Tibial nerve (tissue), 4 donors: Measurements from ENCODE around the gene SNRNP35. TPM values are rescaled to one million over a fixed set of nuclear protein-coding genes. Genes with fewer than 3 reads are reported as not detected.

Experiments
- DNase-seq, 2 donors: peaks; one replicate each; pipeline ENCODE4 v3.0.0-alpha.2; 2019; ENCODE audit warnings: low spot score in 2 of 2
- H3K27ac ChIP-seq, 4 donors: fragments of 200-600 bp; sonication (generic) in 3 of 4; one replicate each; pipeline ENCODE4 v1.5.1; 2017 to 2019; ENCODE audit warnings: mild to moderate bottlenecking in 1 of 4
- H3K27me3 ChIP-seq, 2 donors: fragments of 200-600 bp; sonication (generic) in 1 of 2; one replicate each; pipeline versions ENCODE4 v1.5.1 to v1.6.0; 2017 to 2019
- H3K36me3 ChIP-seq, 3 donors: fragments of 200-600 bp; sonication (generic); one replicate each; pipeline ENCODE4 v1.5.1; 2018 to 2019
- H3K4me1 ChIP-seq, 4 donors: fragments of 200-600 bp; sonication (generic) in 3 of 4; one replicate each; pipeline ENCODE4 v1.5.1; 2017 to 2019
- H3K4me3 ChIP-seq, 4 donors: fragments of 200-600 bp; sonication (generic) in 3 of 4; one replicate each; pipeline ENCODE4 v1.5.1; 2017 to 2019; ENCODE audit warnings: mild to moderate bottlenecking in 1 of 4, moderate library complexity in 1 of 4
- H3K9me3 ChIP-seq, 4 donors: fragments of 200-600 bp; sonication (generic) in 3 of 4; one replicate each; pipeline ENCODE4 v1.5.1; 2017 to 2019
- CTCF ChIP-seq, 5 experiments: fragments of 200-600 bp in 3 of 5; fragments of 450-650 bp in 2 of 5; sonication (generic) in 3 of 5; IDR thresholded peaks; one replicate each; pipeline ENCODE4 v1.5.1; 2016 to 2019; ENCODE audit warnings: antibody characterized with exemption in 5 of 5, mild to moderate bottlenecking in 3 of 5, moderate library complexity in 2 of 5
- EP300 ChIP-seq, 2 donors: sonication (generic); formaldehyde crosslinking; IDR thresholded peaks; one replicate each; pipeline ENCODE4 v1.6.1; 2017; ENCODE audit warnings: antibody characterized with exemption in 2 of 2, mild to moderate bottlenecking in 1 of 2
- POLR2A ChIP-seq, 2 donors: fragments of 450-650 bp; IDR thresholded peaks; one replicate each; pipeline ENCODE4 v1.6.1; 2017; ENCODE audit warnings: antibody characterized with exemption in 2 of 2, mild to moderate bottlenecking in 2 of 2, moderate library complexity in 2 of 2
- WGBS, 2 donors: methylation state at CpG; one replicate each; pipeline ENCODE4 v1.1.5; 2018; 5-methylcytosine and 5-hydroxymethylcytosine counted together
- total RNA-seq, 4 donors: library from RNA; depleted of rRNA; stranded (reverse); fragments of >200 nt; gene quantifications; one replicate each; pipeline ENCODE4 v1.1.0, GENCODE V29; 2016

Gene SNRNP35
- total RNA-seq, 4 donors from 2014 or later = 8.1 to 31.8 (median 20.8) TPM

GRCh38 chr12:123435636-123436016 is 22.3 kb upstream of the SNRNP35 start:
- Histone ChIP-seq H3K27ac (peak overlapping the region in 3 of 4 donors; percentile 68 to 82 (median 80)), H3K4me3 (peak overlapping the region; percentile 41 to 92 (median 82)), H3K9me3 (no peaks in the 10 kb centered on the region), H3K27me3 (no peaks in the 10 kb centered on the region), H3K36me3 (peaks cover 0 to 8% (median 0%) of the 10 kb centered on the region in 3 donors), H3K4me1 (peaks cover 0 to 47% (median 16%) of the 10 kb centered on the region in 4 donors)
- 49 to 51% methylated on average over 5 of the region's 5 CpGs for WGBS, 2 donors
- no peak for DNase-seq
- TF ChIP-seq POLR2A (IDR thresholded peaks at IDR 0.05) (no peak), EP300 (IDR thresholded peaks at IDR 0.05) (no peak), CTCF (IDR thresholded peaks at IDR 0.05) (no peak)

DNA sequence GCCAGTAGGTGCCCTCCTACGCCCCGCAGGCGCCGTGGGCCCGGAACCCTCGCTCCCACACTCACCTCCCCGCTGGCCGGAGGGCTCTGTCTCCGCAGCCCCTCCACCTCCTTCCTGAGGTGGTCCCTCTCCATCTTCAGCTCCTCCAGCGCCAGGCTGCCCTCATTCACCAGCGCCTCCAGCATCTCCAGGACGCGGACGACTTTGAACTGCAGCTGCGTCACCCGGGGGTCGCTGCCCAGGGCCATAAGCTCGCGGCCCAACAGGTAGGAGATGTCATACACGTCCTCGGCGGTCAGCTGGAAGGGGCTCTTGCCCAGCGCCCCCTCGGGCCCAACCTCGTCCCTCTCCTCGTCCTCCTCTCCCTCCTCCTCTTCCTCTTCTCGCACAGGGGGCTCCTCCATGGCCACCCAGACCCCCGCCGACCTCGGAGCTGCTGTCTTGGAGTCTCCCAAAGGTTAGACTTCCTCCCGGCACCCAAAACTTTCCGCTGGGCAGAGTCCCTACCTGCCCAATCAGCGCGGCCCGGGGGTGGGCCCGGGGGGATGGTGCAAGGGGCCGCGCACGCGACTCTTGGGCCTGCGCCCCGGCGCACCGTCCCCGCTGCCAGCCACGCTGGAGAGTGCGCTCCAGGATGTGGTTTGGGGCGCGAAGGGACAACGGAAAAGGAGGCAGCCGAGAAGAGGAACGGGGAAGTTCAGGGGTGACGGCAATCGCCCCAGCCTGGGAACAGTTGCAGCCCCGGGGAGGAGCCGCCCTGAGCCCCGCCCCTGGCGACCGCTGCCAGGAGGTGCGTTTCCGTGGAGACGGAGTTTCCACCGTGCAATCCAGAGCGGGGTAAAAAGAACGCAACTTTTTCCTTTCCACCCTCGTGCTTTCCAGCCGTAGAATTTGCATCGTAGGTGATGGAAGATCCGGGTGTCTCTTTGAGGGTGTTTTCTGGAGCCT is 21.6 kb upstream of the SNRNP35 start, which contains the start of gene RILPL2:
RILPL2 (minus strand) TSS at position 668 of the 948 bp plus-strand sequence; CDS start at position 404, 264 bp downstream.
- peaks cover 0 to 47% (median 16%) of the 10 kb centered on the region in 4 donors for H3K4me1 ChIP-seq
- H3K4me3 ChIP-seq = peak within 1 kb of the TSS; percentile 41 to 92 (median 82)
- H3K27me3 ChIP-seq = no peaks in the 10 kb centered on the region
- H3K27ac ChIP-seq = peak within 1 kb of the TSS in 3 of 4 donors; percentile 69 to 82 (median 80)
- TF ChIP-seq POLR2A (IDR thresholded peaks at IDR 0.05) (peak in 1 of 2 donors; percentile 64), CTCF (IDR thresholded peaks at IDR 0.05) (peak in 1 of 5 experiments; percentile 52), EP300 (IDR thresholded peaks at IDR 0.05) (peak; percentile 64 to 87)
- H3K9me3 ChIP-seq = no peaks in the 10 kb centered on the region
- 0 to 1% methylated on average over 60 to 68 of the region's 69 CpGs for WGBS, 2 donors
- peaks cover 0 to 2% (median 0%) of the 10 kb centered on the region in 3 donors for H3K36me3 ChIP-seq
- DNase-seq = peak; percentile 82 to 83

GRCh38 chr12:123441523-123442164 is 16.3 kb upstream of the SNRNP35 start:
- Histone ChIP-seq H3K36me3 (no peaks in the 10 kb centered on the region), H3K9me3 (no peaks in the 10 kb centered on the region), H3K4me1 (peaks cover 0 to 31% (median 18%) of the 10 kb centered on the region in 4 donors), H3K27me3 (no peaks in the 10 kb centered on the region), H3K27ac (no peak overlapping the region), H3K4me3 (no peak overlapping the region)
- 77 to 84% methylated on average over 13 of the region's 13 CpGs for WGBS, 2 donors
- TF ChIP-seq CTCF (IDR thresholded peaks at IDR 0.05) (no peak), POLR2A (IDR thresholded peaks at IDR 0.05) (no peak), EP300 (IDR thresholded peaks at IDR 0.05) (no peak)
- DNase-seq = no peak

DNA sequence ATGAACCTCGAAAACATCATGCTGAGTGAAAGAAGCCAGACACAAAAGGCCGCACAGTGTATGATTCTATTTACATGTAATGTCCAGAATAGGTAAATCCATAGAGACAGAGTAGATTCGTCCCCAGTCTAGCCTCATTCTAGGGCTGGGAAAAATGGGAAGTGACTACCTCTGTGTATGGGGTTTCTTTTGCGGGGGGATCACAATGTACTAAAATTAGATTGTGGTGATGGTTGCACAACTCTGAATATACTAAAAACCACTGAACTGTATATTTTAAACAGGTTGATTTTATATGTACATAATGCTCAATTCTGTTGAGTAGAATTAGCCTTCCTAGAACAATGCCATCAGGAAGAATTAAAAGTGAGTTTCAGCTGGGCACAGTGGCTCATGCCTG is 15.2 kb upstream of the SNRNP35 start:
- TF ChIP-seq POLR2A (IDR thresholded peaks at IDR 0.05) (no peak), EP300 (IDR thresholded peaks at IDR 0.05) (no peak), CTCF (IDR thresholded peaks at IDR 0.05) (no peak)
- no peak overlapping the region for H3K27ac ChIP-seq
- no peak overlapping the region for H3K4me3 ChIP-seq
- no peaks in the 10 kb centered on the region for H3K9me3 ChIP-seq
- DNase-seq = no peak
- peaks cover 0 to 30% (median 16%) of the 10 kb centered on the region in 4 donors for H3K4me1 ChIP-seq
- H3K36me3 ChIP-seq = no peaks in the 10 kb centered on the region
- H3K27me3 ChIP-seq = no peaks in the 10 kb centered on the region
- 80 to 84% methylated on average over 4 of the region's 4 CpGs for WGBS, 2 donors
